Heart left ventricle (tissue), 13 donors: ENCODE measurements around the gene ANKRD36B.
"Not testable (repeated sequence)": the region's sequence is repeated elsewhere in the genome, so short reads cannot be mapped to it uniquely, and the experiment has no call there.

ENCODE experiments used
- POLR2A ChIP-seq, 2 donors: fragments of 450-650 bp; IDR thresholded peaks; one replicate each; pipeline ENCODE4 v1.6.1; 2017; ENCODE audit warnings: antibody characterized with exemption in 2 of 2, mild to moderate bottlenecking in 2 of 2, moderate library complexity in 2 of 2
- TF ChIP-seq, protein P1 (sequence below), 12 donors: fragments of 200-600 bp; sonication (generic) in 4 of 12; IDR thresholded peaks; one replicate each; pipeline versions ENCODE4 v1.5.0 to v1.8.0; 2018 to 2022; ENCODE audit warnings: antibody characterized with exemption in 12 of 12, mild to moderate bottlenecking in 5 of 12
- donor health status: ischemic (EF 13 %, LVEDD 7.1; RV severe dilation, severe dysfunction).
- donor health status: DM: no; HTN: yes; CAD: no.
- donor health status: DM: no; HTN: no; CAD: no.
- donor health status: ischemic (EF 25% LVEDD 6.9; RV normal size, moderate dysfunction).
- donor health status: ischemic (EF 25% LVEDD 5.7; RV mildly dilated, moderate dysfunction).
- donor health status: ischemic (EF 35%, LVEDD 5.7; RV mildly dilated, moderate dysfunction).
- donor health status: nonischemic (EF 11% LVEDD 7.7; RV severe dilation, severe dysfunction).
- donor health status: DM: yes; HTN: yes; CAD: no.
- donor health status: PGD.
- donor health status: ischemic (EF 29% LVEDD 5.4; RV normal size, mild dysfunction).
- donor health status: nonischemic (EF 23%, LVEDD 6.1; RV moderate dilation, normal function).

DNA sequence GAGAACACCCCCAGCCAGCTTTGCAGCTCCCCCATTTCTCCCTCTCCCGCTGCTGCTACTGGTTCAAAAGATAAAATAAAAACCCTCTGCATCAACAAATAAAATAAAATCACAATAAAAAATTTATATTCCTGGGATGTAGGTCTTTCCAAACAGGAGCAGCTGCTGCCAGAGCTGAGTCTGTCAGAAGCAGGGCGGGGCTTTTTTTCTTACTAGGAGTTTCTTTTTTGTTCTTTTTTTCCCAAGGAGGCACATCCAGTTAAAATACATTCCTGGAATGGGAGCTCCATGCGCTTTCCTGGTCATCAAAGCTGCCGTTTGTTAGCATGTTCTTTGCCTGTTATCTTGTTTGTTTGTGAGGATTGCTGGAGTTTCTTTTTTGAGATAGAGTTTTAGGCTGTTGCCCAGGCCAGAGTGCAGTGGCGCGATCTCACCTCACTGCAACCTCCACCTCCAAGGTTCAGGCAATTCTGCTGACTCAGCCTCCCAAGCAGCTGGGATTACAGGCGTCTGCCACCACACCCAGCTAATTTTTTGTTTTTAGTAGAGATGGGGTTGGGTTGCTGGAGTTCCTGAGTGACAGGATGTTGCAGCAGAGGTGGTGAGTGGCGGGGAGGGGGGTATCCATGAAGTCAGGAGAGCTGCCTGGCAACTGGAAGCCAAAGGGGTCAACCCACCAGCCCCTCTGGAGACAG, 35.8 kb upstream of the ANKRD36B start:
- not testable (repeated sequence) for TF ChIP-seq POLR2A (IDR thresholded peaks at IDR 0.05)
- TF ChIP-seq, protein P1, sequence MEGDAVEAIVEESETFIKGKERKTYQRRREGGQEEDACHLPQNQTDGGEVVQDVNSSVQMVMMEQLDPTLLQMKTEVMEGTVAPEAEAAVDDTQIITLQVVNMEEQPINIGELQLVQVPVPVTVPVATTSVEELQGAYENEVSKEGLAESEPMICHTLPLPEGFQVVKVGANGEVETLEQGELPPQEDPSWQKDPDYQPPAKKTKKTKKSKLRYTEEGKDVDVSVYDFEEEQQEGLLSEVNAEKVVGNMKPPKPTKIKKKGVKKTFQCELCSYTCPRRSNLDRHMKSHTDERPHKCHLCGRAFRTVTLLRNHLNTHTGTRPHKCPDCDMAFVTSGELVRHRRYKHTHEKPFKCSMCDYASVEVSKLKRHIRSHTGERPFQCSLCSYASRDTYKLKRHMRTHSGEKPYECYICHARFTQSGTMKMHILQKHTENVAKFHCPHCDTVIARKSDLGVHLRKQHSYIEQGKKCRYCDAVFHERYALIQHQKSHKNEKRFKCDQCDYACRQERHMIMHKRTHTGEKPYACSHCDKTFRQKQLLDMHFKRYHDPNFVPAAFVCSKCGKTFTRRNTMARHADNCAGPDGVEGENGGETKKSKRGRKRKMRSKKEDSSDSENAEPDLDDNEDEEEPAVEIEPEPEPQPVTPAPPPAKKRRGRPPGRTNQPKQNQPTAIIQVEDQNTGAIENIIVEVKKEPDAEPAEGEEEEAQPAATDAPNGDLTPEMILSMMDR (IDR thresholded peaks at IDR 0.05): not testable (repeated sequence)
